Activated CD8-positive, alpha-beta T cell treated with anti-CD3 and anti-CD28 coated beads, Interleukin-2, amount 10 ng/mL, durations not matched to agents 7 days and 5 days (primary cell): ENCODE measurements around the gene PCDHB10. TPM values are rescaled to one million over a fixed set of nuclear protein-coding genes. Genes with fewer than 3 reads are reported as not detected.
"Not testable (repeated sequence)": the region's sequence is repeated elsewhere in the genome, so short reads cannot be mapped to it uniquely, and the experiment has no call there.

Source experiments
- ATAC-seq: fragments of 150-1000 bp; cut with Tn5 transposase; one replicate; pipeline ENCODE4 v1.10.0; 2021; ENCODE audit warnings: moderate library complexity
- CTCF ChIA-PET: fragments of 350-600 bp; sonication (Branson Sonifier 250); formaldehyde crosslinking; loops from one replicate; lab custom pipeline; 2021; ENCODE audit warnings: antibody characterized with exemption; lab: Charles Lee
- POLR2A ChIA-PET: fragments of 350-600 bp; sonication (Branson Sonifier 250); formaldehyde crosslinking; loops from one replicate; lab custom pipeline; 2021; ENCODE audit warnings: antibody characterized with exemption; lab: Charles Lee
- DNase-seq: peaks from one replicate; pipeline ENCODE4 v3.0.0-alpha.2; 2020
- H3K27ac Mint-ChIP-seq: one replicate; pipeline ENCODE4 v1.8.0; 2021; ENCODE audit warnings: mild to moderate bottlenecking, mixed read lengths
- H3K27me3 Mint-ChIP-seq: one replicate; pipeline ENCODE4 v1.8.0; 2021; ENCODE audit warnings: low read depth, mixed read lengths
- H3K36me3 Mint-ChIP-seq: one replicate; pipeline ENCODE4 v1.8.0; 2021; ENCODE audit warnings: low read depth, mixed read lengths
- H3K4me1 Mint-ChIP-seq: one replicate; pipeline ENCODE4 v1.8.0; 2021; ENCODE audit warnings: low read depth, mixed read lengths
- H3K4me3 Mint-ChIP-seq: one replicate; pipeline ENCODE4 v1.8.0; 2021; ENCODE audit warnings: mild to moderate bottlenecking, mixed read lengths
- H3K9me3 Mint-ChIP-seq: one replicate; pipeline ENCODE4 v1.8.0; 2022; ENCODE audit warnings: mixed read lengths; ENCODE audit not compliant: insufficient read depth
- total RNA-seq, 2 experiments: library from RNA; stranded (reverse); gene quantifications; one replicate each; pipeline ENCODE4 v1.2.3, GENCODE V29; 2021

PCDHB10 gene
- total RNA-seq, 2 experiments from 2014 or later: not detected

DNA sequence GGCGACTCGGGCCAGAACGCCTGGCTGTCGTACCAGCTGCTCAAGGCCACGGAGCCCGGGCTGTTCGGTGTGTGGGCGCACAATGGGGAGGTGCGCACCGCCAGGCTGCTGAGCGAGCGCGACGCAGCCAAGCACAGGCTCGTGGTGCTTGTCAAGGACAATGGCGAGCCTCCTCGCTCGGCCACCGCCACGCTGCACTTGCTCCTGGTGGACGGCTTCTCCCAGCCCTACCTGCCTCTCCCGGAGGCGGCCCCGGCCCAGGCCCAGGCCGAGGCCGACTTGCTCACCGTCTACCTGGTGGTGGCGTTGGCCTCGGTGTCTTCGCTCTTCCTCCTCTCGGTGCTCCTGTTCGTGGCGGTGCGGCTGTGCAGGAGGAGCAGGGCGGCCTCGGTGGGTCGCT lies 2.2 kb downstream of the PCDHB10 start:
- DNase-seq, H3K27ac Mint-ChIP-seq, CTCF ChIA-PET, H3K27me3 Mint-ChIP-seq, ATAC-seq, H3K36me3 Mint-ChIP-seq, H3K4me3 Mint-ChIP-seq, H3K4me1 Mint-ChIP-seq, POLR2A ChIA-PET: not testable (repeated sequence)
- peaks cover 12% of the 10 kb centered on the region for H3K9me3 Mint-ChIP-seq

GRCh38 chr5:141196363-141196762 lies 4.2 kb downstream of the PCDHB10 start:
- ChIA-PET CTCF (interaction anchor here (1.7 kb wide), 1 partner anchor 9 kb away, joined by 5 read pairs; the partner anchor contains the start of gene PCDHB9), POLR2A (no interaction called here)
- DNase-seq (no peak), ATAC-seq (no peak)
- Mint-ChIP-seq H3K27ac (no peak overlapping the region), H3K4me3 (no peak overlapping the region), H3K9me3 (peaks cover 24% of the 10 kb centered on the region), H3K27me3 (no peaks in the 10 kb centered on the region), H3K4me1 (no peaks in the 10 kb centered on the region), H3K36me3 (no peaks in the 10 kb centered on the region)

- H3K9me3 Mint-ChIP-seq: peaks cover 17% of the 10 kb centered on the region
- no peak for DNase-seq
- ATAC-seq: no peak
- H3K27ac Mint-ChIP-seq: no peak within 1 kb of the TSS
- H3K36me3 Mint-ChIP-seq: no peaks in the 10 kb centered on the region
- H3K4me1 Mint-ChIP-seq: no peaks in the 10 kb centered on the region
- CTCF ChIA-PET: interaction anchor here (1.5 kb wide), 1 partner anchor 34 kb away, joined by 3 read pairs; no protein-coding TSS in a partner anchor
- no peaks in the 10 kb centered on the region for H3K27me3 Mint-ChIP-seq
- POLR2A ChIA-PET: no interaction called here
- no peak within 1 kb of the TSS for H3K4me3 Mint-ChIP-seq
These were observed 7.4 kb downstream of the PCDHB10 start, which contains the start of gene PCDHB11 for GRCh38 chr5:141199359-141200235. PCDHB11 (plus strand) TSS chr5:141199627; CDS start chr5:141199775, 148 bp downstream.

GRCh38 chr5:141201126-141201525 lies 9.0 kb downstream of the PCDHB10 start:
- POLR2A ChIA-PET, H3K27me3 Mint-ChIP-seq, H3K27ac Mint-ChIP-seq, H3K36me3 Mint-ChIP-seq, ATAC-seq, H3K4me1 Mint-ChIP-seq, DNase-seq, H3K4me3 Mint-ChIP-seq, CTCF ChIA-PET: not testable (repeated sequence)
- H3K9me3 Mint-ChIP-seq: peaks cover 17% of the 10 kb centered on the region

- H3K36me3 Mint-ChIP-seq, CTCF ChIA-PET, POLR2A ChIA-PET, H3K27me3 Mint-ChIP-seq, DNase-seq, H3K4me3 Mint-ChIP-seq, H3K4me1 Mint-ChIP-seq, ATAC-seq: not testable (repeated sequence)
- H3K9me3 Mint-ChIP-seq: peaks cover 17% of the 10 kb centered on the region
- H3K27ac Mint-ChIP-seq: peak overlapping the region; percentile 49
These were observed 9.5 kb downstream of the PCDHB10 start for GRCh38 chr5:141201646-141202045.

DNA sequence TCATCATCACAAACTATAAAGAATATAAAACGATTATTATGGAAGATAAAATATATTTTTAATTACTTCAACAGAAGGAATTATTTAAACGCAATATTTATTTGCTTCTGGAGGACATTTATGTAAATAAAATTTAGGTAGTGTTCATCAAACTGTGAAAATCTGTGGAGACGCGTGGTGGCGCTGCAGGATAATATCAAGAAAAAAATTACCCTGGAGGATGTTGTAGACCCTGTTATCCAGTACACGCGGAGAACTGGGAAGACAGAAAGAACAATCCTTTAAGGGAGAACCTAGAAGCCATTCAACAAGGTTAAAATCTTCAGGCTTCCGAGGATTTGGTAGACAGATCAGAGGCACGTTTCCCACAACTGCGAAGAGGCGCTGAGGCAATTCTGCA lies 16.3 kb downstream of the PCDHB10 start, which contains the start of gene PCDHB12:
PCDHB12 (plus strand) TSS at position 242 of the 400 bp plus-strand sequence. CDS start 189 bp downstream, outside the sequence.
- Mint-ChIP-seq H3K4me3 (no peak within 1 kb of the TSS), H3K9me3 (peaks cover 14% of the 10 kb centered on the region), H3K27ac (no peak within 1 kb of the TSS), H3K4me1 (no peaks in the 10 kb centered on the region), H3K36me3 (peaks cover 5% of the 10 kb centered on the region), H3K27me3 (peaks cover 7% of the 10 kb centered on the region)
- DNase-seq: no peak
- no peak for ATAC-seq
- POLR2A ChIA-PET: no interaction called here
- CTCF ChIA-PET: interaction anchor here (0.7 kb wide), 1 partner anchor 9 kb away, joined by 3 read pairs; no protein-coding TSS in a partner anchor

- Mint-ChIP-seq H3K27me3 (peaks cover 16% of the 10 kb centered on the region), H3K9me3 (peaks cover 22% of the 10 kb centered on the region)
- H3K4me3 Mint-ChIP-seq, H3K27ac Mint-ChIP-seq, DNase-seq, H3K4me1 Mint-ChIP-seq, POLR2A ChIA-PET, ATAC-seq, H3K36me3 Mint-ChIP-seq, CTCF ChIA-PET: not testable (repeated sequence)
These were observed 18.1 kb downstream of the PCDHB10 start for GRCh38 chr5:141210281-141210680.

- POLR2A ChIA-PET, H3K4me1 Mint-ChIP-seq, H3K36me3 Mint-ChIP-seq, H3K4me3 Mint-ChIP-seq, ATAC-seq, H3K27ac Mint-ChIP-seq, DNase-seq, CTCF ChIA-PET: not testable (repeated sequence)
- peaks cover 25% of the 10 kb centered on the region for H3K9me3 Mint-ChIP-seq
- H3K27me3 Mint-ChIP-seq: peaks cover 17% of the 10 kb centered on the region
These were observed 18.7 kb downstream of the PCDHB10 start for GRCh38 chr5:141210849-141211248.

GRCh38 chr5:141213656-141214339 lies 21.6 kb downstream of the PCDHB10 start, which contains the start of gene PCDHB13:
PCDHB13 (plus strand) TSS chr5:141213919; CDS start chr5:141214124, 205 bp downstream.
- ATAC-seq, H3K36me3 Mint-ChIP-seq, CTCF ChIA-PET, DNase-seq, H3K4me1 Mint-ChIP-seq, H3K4me3 Mint-ChIP-seq, H3K27ac Mint-ChIP-seq, POLR2A ChIA-PET: not testable (repeated sequence)
- peaks cover 18% of the 10 kb centered on the region for H3K27me3 Mint-ChIP-seq
- peaks cover 27% of the 10 kb centered on the region for H3K9me3 Mint-ChIP-seq

- ATAC-seq, H3K4me1 Mint-ChIP-seq, CTCF ChIA-PET, POLR2A ChIA-PET, DNase-seq, H3K27ac Mint-ChIP-seq, H3K4me3 Mint-ChIP-seq, H3K36me3 Mint-ChIP-seq: not testable (repeated sequence)
- H3K9me3 Mint-ChIP-seq: peaks cover 27% of the 10 kb centered on the region
- H3K27me3 Mint-ChIP-seq: peaks cover 18% of the 10 kb centered on the region
These were observed 22.4 kb downstream of the PCDHB10 start for GRCh38 chr5:141214583-141214982.

DNA sequence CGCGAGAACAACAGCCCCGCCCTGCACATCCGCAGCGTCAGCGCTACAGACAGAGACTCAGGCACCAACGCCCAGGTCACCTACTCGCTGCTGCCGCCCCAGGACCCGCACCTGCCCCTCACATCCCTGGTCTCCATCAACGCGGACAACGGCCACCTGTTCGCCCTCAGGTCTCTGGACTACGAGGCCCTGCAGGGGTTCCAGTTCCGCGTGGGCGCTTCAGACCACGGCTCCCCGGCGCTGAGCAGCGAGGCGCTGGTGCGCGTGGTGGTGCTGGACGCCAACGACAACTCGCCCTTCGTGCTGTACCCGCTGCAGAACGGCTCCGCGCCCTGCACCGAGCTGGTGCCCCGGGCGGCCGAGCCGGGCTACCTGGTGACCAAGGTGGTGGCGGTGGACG lies 23.4 kb downstream of the PCDHB10 start:
- DNase-seq, H3K4me1 Mint-ChIP-seq, ATAC-seq, H3K4me3 Mint-ChIP-seq, POLR2A ChIA-PET, CTCF ChIA-PET, H3K27ac Mint-ChIP-seq, H3K36me3 Mint-ChIP-seq: not testable (repeated sequence)
- H3K9me3 Mint-ChIP-seq: peaks cover 22% of the 10 kb centered on the region
- H3K27me3 Mint-ChIP-seq: peaks cover 18% of the 10 kb centered on the region
